GM19043 (cell line): ENCODE measurements around the gene TRIM10.
"Not testable (repeated sequence)": the region's sequence is repeated elsewhere in the genome, so short reads cannot be mapped to it uniquely, and the experiment has no call there.

Experiments
- ATAC-seq: cut with Tn5 transposase; IDR thresholded peaks from one replicate; pipeline ENCODE4 v1.9.1; 2021; ENCODE audit warnings: low read depth; ENCODE audit not compliant: unreplicated experiment

TRIM10 gene

DNA sequence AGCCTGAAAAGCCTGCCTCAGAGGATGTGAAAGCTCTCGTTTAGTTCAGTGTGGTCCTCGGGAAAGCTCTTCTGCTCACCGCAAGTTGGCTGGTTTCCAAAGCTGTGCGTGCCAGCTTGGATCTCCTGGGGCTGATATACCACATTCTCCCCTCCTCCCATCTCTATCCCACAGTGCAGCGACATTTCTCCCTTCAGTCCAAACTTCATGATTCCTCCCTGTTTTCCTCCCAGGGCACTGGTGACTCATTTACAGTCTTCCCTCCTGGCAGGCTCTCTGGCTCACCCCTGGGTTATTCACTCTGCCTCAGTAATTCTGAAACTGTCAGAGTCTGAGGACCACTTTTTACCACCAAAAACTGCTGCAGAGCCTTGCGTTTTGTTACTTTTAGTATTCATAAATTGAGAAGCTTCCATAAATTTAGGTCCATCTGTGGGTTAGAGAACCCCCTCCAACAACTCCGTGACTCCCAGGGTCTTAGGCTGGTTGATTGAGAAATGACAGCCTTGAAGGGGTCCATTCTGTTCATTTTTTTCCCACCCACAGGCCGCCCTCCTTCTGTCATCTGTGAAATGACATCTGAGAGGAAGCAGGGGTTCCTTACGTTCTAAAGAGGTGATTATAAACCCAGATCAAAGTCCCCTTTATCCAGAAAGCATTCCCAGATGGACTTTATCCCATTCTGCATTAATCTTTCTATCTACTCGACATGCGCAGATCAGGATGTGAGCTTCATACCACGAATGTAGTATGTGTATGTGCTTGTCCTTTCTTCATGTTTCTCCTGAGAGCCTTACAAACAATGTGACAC, 6.1 kb downstream of the TRIM10 start:
- ATAC-seq = no peak

DNA sequence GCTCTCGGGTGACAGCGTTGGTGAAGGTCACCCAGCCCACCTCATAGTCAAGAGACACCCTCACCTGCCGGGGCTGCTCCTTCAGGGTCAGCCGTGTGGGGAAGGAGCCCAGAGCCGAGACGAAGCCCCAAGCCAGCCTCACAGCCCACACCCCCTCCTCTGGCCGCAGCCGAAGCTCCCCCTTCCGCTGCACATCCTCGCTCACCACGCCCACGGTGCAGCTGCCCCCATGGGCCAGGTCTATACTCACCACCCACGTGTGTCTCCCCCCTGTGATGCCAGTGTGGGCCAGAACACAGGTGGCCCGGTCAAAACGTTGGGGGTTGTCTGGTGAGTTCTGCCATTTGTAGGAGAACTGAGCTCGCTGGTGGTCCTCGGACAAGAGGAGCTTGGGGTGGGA, 7.0 kb downstream of the TRIM10 start:
- ATAC-seq = no peak

DNA sequence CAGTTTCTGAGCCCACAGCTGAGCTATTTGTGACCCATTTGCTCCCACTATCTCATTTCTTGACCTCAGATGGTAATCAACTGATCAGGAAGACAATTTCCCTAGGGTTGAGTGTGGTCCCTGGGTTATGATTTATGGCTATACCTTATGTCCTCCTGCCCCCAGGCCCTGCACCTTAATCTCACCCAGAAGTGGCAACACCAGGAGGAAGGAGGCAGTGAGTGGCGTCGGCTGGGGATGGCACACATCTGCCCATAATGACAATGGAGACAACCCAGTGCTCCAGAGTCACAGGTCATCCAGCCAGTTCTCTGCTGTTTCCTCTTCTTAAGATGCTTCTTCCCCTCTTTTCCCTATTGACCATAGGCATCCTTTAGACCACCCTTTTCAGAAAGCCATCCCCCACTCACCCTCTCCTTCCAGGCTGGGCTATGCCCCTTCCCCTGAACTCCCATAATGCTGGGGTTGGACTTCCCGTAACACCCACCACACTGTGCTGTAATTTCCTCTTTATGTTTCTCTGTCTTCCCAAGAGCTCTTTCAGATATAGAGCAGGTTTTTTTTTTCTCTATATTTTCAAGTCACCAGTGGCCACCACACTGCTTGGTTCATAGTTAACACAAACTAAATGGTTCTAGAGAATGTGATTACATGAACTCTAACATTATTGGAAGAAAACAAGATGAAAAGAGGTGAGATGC, 8.0 kb downstream of the TRIM10 start:
- ATAC-seq = no peak

DNA sequence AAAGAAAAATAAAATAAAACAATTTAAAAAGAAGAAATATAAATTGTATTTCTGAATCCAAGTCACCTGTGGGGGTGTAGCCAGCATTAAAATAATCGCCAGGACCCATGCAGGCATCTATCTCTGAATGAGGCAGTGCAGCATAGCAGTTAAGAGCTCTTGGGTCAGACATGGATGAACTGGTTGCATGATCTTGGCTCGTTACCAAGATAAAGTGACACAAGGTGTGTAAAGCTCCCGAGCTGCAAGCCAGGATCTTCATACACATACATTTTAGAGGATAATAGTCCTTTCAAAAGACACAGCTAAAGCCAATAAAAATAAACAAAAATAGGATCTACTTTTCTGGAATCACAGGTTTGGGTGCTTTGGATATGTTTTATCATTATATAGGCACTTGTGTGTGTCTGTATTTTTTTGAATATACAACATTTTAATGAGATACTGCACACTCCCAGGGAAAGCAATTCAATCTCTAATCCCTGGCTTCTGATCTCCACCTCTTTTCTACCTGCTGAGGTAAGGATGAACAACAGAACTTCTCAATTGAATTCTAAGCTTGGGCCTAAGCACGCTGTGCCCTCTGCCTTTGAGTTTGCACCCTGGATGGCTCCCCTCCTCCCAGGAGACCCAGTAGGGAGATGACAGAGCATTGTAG, 8.9 kb downstream of the TRIM10 start:
- ATAC-seq = no peak

DNA sequence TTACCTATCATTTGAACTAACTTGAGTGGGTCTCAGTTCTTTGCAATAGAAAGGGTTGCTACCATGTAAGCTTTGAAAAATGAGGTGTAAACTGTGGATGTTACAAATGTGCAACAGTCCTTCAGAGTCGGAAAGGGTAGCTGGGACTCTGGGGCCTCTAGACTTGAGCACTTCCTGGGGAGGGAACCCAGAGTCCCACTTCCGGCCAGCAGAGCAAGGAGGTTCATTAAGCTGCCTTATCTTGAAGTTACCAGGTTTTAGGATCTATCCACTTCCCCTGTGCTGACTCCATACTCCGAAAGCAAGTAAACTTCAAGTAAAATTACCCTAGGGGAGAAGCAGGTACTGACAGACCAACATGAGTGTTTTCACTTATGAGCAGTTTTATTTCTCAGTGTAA, 9.4 kb downstream of the TRIM10 start:
- no peak for ATAC-seq

DNA sequence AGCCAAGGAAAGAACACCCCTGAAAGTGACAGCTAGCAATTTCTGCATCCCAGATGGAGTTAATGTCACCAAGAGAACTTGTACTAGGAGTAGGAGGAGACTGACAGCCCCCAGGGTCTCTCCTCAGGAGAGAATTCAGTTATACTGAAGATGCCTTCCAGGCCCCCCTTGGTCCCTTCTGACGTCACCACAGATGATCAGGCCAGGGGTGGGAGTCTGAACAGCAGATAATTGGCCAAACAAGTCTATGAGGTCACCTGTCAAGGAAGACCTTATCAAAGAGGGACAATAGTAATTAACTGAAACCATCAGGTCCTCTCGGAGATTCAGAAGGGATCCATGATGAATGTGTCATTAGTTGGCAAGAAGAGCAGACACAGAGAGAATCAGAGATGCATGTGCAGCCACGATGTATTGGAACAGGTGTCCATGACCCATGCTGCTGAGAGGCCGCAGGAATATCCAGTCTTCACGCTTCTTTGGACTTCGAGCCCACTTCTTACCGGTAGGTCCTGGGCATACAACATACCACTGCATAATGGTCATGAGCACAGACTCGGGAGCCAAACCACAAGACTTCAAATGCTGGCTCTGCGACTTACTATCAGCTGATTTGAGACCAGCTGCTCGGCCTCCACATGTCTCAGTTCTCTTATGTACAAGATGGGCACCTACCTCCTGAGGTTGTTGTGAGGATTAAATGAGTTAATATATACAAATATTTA, 10.2 kb downstream of the TRIM10 start:
- no peak for ATAC-seq

DNA sequence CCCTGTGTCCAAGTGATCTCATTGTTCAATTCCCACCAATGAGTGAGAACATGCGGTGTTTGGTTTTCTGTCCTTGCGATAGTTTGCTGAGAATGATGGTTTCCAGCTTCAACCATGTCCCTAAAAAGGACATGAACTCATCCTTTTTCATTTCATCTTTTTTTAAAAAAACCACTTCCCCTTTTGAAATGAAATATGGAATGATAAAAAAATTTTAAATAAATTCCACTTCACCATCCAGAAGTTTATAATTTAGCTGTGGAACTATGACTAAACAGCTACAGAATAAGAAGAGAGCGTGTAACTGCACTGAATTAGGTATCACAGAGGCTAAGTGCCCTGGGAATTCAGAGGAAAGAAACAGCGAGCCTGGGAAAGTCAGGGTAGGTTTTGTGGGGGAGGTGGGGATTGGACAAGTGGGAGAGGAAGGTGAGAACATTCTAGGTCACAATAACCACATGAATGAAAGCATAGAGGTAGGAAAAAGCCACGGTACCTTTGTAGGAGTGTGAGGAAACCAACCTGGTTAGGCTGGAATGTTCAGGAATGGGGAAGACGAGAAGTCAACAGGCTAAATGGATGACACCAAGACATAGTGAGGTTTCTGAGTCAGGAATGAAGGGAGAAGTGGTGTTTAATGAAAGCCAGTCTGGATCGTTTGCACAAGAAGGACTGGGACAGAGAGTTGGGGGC, 11.0 kb downstream of the TRIM10 start:
- ATAC-seq = no peak

DNA sequence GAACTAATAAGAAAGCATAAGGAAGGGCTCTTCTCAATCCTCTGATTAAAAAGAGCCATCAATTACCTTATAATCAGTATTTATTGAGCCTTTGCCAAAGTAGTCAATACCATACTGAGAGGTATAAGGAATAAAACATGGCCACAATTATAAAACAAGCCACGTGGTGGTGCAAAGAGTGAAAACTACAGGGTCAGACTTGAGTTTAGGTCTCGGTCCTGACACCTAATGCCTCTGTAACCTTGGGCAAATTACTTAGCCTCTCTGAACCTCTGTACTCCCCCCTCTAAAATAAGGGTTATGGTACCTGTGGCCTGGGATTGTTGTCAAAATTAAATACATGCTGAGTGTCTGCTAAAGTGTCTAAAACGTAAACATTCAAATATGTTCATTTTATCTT, 11.8 kb downstream of the TRIM10 start:
- ATAC-seq = no peak

DNA sequence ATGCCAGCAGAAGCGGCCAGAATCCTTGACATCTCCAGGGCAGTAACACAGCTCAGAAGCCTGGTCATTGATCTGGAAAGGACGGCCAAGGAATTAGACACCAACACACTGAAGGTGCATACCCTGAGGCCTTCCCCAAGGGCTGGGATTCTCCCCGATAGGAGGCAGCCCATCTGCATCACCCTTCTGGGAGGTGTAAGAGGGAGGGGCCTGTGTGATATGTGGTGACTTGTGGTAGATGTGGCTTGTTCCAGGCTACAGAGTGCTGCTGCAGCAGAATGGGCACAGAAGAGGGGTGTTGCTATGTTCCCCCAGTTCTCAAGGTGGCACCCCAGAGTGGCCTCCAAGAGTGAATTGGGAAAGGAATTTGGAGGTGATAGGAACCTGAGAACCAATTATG, 13.9 kb downstream of the TRIM10 start:
- ATAC-seq = no peak

DNA sequence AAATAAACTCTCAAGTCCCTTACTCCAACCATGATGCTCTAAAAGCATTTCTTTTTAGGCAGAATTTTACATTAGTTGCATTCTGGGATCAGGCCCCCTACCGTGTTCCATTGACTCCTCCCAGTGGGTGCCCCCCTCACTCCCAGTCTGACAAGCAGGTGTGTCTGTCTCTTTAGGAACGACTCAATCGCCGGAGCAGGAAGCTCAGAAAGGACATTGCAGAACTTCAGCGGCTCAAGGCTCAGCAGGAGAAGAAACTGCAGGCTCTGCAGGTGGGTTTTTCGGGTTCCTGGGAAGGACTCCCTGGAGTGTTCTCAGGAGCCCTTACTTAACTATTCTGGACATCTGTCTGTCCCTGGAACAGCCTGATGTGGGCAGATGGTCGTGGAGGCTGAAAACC, 15.2 kb downstream of the TRIM10 start:
- no peak for ATAC-seq

DNA sequence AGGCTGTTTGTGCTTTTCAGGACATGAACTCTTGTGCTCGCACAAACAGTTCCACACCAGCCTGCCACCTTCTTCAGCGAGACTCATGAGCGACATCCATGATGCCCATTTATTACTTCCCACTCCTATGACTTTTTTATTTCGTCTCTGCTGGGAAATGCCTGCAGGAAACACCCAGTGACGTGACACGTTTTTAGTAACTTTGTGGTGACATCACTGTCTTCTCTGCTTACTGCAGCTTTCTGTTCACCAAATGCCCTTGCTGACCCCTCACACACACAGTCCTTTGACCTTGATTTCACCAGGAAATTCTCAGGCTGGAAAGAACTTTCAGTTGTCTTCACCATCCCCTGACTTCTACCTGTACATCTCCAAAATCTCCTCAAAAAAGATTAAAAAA, 16.2 kb downstream of the TRIM10 start:
- no peak for ATAC-seq

DNA sequence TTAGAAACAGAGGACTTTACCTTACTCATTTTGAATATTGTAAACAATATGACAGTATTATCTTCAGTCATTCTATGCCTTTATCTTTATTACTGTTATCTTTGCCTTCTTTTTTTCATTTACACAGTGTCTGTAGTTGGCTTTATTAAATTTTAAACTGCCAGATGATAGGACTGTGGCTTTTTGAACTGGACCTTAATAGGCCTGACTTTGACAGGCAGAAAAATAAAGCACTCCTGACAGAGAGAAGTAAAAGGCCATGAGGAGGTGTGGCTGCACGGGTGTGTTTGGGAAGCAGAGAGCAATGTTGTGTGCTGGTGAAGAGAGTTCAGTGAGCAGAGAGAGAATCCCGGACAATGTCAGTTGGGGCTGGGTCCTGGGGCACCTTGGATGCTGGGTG, 17.2 kb downstream of the TRIM10 start:
- no peak for ATAC-seq

DNA sequence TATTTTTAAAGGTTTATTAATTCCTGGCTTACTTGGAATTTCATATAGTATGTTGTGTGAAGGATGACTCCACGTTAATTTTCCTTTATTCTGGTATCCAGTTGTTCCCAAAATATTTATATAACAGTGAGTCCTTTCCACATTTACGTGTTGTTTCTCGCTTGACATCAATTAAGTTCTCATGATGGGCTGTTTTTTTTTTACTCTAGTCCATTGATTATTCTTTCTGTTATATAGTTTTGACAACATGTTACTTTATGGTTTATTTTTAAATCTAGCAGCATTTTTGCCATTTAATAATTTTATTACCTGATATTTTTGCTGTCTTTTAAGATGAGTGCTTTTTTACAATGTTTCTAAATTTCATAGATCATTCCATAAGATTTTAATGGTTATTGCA, 18.3 kb downstream of the TRIM10 start:
- ATAC-seq = no peak

DNA sequence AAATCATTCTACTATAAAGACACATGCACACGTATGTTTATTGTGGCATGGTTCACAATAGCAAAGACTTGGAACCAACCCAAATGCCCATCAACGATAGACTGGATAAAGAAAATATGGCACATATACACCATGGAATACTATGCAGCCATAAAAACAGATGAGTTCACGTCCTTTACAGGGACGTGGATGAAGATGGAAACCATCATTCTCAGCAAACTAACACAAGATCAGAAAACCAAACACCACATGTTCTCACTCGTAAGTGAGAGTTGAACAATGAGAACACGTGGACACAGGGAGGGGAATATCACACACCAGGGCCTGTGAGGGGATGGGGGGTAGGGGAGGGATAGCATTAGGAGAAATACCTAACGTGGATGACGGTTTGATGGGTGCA, 20.8 kb downstream of the TRIM10 start:
- not testable (repeated sequence) for ATAC-seq

DNA sequence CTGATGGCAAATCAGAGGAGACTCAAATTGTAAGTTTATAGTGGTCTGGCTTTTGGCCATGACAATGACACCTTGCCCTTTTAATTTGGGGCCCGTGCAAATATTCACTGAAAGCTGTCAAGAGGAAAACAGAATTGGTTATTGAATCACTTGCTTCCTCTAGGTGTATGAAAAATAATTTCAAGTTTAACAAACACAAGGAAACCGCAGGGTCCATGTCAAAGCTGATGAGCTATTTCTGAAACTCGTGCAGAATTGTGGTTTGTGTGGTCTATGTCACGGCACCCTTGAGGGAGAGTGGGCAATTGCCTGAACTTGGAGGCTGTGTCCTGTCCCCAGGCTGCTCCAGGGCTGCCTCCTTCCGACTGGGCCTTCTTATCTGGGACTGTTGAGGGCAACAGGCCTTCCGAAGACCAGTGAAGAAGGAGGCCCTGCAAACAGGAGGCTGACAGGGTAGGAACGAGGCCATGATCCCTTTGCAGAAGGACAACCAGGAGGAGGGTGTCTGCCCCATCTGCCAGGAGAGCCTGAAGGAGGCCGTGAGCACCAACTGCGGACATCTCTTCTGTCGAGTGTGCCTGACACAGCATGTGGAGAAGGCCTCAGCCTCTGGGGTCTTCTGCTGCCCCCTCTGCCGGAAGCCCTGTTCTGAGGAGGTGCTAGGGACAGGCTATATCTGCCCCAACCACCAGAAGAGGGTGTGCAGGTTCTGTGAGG, 24.3 kb downstream of the TRIM10 start:
- no peak for ATAC-seq

DNA sequence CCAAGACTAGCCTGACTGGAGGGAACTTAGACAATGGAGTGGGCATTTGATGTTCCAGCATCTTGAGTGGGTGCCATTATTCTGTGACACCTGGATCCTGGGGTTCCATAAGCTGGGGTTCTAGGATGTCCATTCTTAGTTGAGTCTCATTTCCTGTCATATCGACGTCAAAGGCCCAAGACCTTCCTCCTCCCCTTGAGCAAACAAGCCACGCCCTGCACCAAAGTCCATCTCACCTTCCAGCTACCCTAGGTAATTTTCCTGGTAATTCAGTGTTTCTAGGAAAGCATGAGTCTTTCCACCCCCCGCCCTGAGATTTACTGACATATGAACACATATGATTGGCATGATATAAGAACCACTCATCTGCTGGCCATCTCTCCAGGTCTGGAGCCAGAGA, 25.3 kb downstream of the TRIM10 start, which contains the start of gene TRIM40:
Gene TRIM40, plus strand, starts transcription at position 384 of the 400 bp plus-strand sequence. CDS start 897 bp downstream, outside the sequence.
- no peak for ATAC-seq

DNA sequence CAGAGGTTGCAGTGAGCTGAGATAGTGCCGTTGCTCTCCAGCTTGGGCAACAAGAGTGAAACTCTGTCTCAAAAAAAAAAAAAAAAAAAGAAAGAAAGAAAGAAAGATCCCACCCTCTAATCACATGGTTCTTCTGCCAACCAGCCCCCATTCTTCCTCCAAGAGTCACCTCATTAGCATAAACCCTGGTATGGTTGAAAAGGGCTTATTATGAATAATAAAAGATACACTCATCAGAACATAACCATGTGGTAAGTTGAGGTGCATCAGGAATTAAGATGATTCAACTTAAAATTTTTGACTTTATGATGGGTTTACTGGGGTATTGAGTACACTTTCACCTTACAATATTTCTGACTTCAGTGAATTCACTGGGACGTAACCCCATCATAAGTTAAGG, 25.9 kb downstream of the TRIM10 start:
- no peak for ATAC-seq

DNA sequence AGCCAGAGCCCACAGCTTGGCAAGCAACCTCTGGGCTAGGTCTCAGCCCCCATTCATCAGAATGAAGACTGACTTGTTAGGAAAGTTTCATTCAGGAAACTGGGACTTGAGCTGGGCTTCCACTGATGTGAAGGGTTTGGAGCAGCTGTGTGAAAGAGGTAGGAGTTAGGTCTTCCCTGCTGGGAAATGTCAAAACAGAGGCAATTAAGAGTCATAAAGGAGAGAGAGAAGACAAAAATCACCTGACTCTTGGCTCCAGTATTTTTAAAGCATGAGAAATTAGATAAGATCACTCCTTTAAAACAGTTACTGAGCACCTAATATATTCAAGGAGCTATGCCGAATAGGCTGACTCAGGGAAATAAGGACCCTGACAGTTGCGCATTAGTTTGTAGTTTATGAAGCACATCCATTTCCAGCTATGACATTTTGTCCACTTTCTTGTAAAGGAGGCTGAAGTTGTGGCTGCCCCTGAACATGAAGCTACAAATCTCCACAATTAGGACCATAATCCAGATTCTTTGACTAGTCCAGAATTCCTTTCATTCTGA, 29.0 kb downstream of the TRIM10 start:
- ATAC-seq = no peak
